ENCODE data around the gene RAPGEF2.

DNA sequence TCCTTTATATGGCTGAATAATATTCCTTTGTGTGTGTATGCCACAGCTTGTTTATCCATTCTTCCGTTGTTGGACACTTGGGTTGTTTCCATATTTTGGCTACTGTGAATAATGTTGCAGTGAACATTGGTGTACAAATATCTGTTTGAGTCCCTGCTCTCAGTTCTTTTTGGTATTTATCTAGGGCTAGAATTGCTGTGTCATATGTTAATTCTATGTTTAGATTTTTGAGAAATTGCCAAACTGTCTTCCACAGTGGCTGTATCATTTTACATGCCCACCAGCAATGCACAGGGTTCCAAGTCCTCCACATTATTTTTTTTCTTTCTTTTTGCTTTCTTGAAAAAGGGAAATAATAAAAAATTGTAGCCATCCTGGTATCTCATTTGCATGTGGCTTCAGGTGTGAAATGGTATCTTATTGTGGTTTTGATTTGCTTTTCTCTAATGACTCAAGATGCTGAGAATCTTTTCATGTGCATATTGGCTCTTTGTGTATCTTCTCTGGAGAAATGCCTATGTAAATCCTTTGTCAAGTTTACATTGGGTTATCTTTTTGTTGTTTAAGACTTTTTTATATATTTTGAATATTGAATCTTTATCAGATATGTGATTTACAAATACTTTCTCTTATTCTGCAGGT is 129.7 kb downstream of the RAPGEF2 start:
- TF ChIP-seq, protein P1, sequence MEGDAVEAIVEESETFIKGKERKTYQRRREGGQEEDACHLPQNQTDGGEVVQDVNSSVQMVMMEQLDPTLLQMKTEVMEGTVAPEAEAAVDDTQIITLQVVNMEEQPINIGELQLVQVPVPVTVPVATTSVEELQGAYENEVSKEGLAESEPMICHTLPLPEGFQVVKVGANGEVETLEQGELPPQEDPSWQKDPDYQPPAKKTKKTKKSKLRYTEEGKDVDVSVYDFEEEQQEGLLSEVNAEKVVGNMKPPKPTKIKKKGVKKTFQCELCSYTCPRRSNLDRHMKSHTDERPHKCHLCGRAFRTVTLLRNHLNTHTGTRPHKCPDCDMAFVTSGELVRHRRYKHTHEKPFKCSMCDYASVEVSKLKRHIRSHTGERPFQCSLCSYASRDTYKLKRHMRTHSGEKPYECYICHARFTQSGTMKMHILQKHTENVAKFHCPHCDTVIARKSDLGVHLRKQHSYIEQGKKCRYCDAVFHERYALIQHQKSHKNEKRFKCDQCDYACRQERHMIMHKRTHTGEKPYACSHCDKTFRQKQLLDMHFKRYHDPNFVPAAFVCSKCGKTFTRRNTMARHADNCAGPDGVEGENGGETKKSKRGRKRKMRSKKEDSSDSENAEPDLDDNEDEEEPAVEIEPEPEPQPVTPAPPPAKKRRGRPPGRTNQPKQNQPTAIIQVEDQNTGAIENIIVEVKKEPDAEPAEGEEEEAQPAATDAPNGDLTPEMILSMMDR (conservative IDR thresholded peaks at IDR 0.05) = no peak
- no peak for TF ChIP-seq EZH2 (IDR thresholded peaks at IDR 0.05; ENCODE audit: low read depth)

Data from PC-9 (cell line).